Measurements from ENCODE around the gene SUPT5H.

Gene SUPT5H

GRCh38 chr19:39435499-39436349 lies 9.7 kb upstream of the SUPT5H start, which contains the start of gene RPS16:
Gene RPS16 (minus strand): TSS chr19:39435949. CDS start chr19:39435895, 54 bp downstream.
- peak; percentile 99 for DNase-seq
- Mint-ChIP-seq H3K4me3 (peak within 1 kb of the TSS; percentile 99), H3K27me3 (ENCODE audit: low read depth, poor library complexity) (peaks cover 8% of the 10 kb centered on the region), H3K36me3 (ENCODE audit: low read depth) (peaks cover 32% of the 10 kb centered on the region), H3K4me1 (peaks cover 55% of the 10 kb centered on the region), H3K27ac (peak within 1 kb of the TSS; percentile 99), H3K9me3 (no peaks in the 10 kb centered on the region)
- TF ChIP-seq, protein P1, sequence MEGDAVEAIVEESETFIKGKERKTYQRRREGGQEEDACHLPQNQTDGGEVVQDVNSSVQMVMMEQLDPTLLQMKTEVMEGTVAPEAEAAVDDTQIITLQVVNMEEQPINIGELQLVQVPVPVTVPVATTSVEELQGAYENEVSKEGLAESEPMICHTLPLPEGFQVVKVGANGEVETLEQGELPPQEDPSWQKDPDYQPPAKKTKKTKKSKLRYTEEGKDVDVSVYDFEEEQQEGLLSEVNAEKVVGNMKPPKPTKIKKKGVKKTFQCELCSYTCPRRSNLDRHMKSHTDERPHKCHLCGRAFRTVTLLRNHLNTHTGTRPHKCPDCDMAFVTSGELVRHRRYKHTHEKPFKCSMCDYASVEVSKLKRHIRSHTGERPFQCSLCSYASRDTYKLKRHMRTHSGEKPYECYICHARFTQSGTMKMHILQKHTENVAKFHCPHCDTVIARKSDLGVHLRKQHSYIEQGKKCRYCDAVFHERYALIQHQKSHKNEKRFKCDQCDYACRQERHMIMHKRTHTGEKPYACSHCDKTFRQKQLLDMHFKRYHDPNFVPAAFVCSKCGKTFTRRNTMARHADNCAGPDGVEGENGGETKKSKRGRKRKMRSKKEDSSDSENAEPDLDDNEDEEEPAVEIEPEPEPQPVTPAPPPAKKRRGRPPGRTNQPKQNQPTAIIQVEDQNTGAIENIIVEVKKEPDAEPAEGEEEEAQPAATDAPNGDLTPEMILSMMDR (IDR thresholded peaks at IDR 0.05), result no peak

- Mint-ChIP-seq H3K4me1 (peaks cover 51% of the 10 kb centered on the region), H3K4me3 (peak overlapping the region; percentile 99), H3K27me3 (ENCODE audit: low read depth, poor library complexity) (peaks cover 13% of the 10 kb centered on the region), H3K27ac (peak overlapping the region; percentile 97), H3K9me3 (no peaks in the 10 kb centered on the region), H3K36me3 (ENCODE audit: low read depth) (peaks cover 32% of the 10 kb centered on the region)
- DNase-seq, result no peak
- TF ChIP-seq, protein P1 (IDR thresholded peaks at IDR 0.05), result no peak
Observed at GRCh38 chr19:39436350-39436716, 9.0 kb upstream of the SUPT5H start.

DNA sequence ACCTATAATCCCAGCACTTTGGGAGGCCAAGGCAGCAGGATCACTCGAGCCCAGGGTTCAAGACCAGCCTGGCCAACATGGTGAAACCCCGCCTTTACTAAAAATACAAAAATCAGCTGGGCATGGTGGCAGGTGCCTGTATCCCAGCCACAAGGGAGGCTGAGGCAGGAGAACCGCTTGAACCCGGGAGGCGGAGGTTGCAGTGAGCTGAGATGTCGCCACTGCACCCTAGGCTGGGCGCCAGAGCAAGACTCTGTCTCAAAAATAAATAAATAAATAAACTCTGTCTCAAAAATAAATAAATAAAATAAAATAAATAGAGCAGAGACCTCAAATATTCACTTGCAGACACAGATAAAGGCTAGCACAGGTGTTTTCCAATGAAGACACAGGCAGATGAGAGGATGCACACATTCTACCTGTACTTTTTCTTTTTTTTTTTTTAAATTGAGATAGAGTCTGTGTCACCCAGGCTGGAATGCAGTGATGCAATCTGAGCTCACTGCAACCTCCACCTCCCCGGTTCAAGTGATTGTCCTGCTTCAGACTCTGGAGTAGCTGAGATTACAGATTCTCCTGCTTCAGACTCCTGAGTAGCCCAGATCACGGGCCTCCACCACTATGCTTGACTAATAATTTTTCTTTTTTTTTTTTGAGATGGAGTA lies 7.0 kb upstream of the SUPT5H start:
- Mint-ChIP-seq H3K9me3 (no peaks in the 10 kb centered on the region), H3K27ac (no peak overlapping the region), H3K4me1 (peaks cover 51% of the 10 kb centered on the region), H3K4me3 (no peak overlapping the region), H3K27me3 (ENCODE audit: low read depth, poor library complexity) (peaks cover 11% of the 10 kb centered on the region), H3K36me3 (ENCODE audit: low read depth) (peaks cover 20% of the 10 kb centered on the region)
- DNase-seq, result no peak
- TF ChIP-seq, protein P1 (IDR thresholded peaks at IDR 0.05), result no peak

GRCh38 chr19:39444598-39445195 lies 685 bp upstream of the SUPT5H start:
- peaks cover 5% of the 10 kb centered on the region for H3K27me3 Mint-ChIP-seq (ENCODE audit: low read depth, poor library complexity)
- peaks cover 28% of the 10 kb centered on the region for H3K36me3 Mint-ChIP-seq (ENCODE audit: low read depth)
- H3K9me3 Mint-ChIP-seq, result no peaks in the 10 kb centered on the region
- peak overlapping the region; percentile 99 for H3K27ac Mint-ChIP-seq
- TF ChIP-seq, protein P1 (IDR thresholded peaks at IDR 0.05), result no peak
- no peak for DNase-seq
- H3K4me3 Mint-ChIP-seq, result peak overlapping the region; percentile 95
- H3K4me1 Mint-ChIP-seq, result peaks cover 49% of the 10 kb centered on the region

- H3K9me3 Mint-ChIP-seq, result no peaks in the 10 kb centered on the region
- peaks cover 49% of the 10 kb centered on the region for H3K4me1 Mint-ChIP-seq
- TF ChIP-seq, protein P1 (IDR thresholded peaks at IDR 0.05), result no peak
- H3K27me3 Mint-ChIP-seq (ENCODE audit: low read depth, poor library complexity), result no peaks in the 10 kb centered on the region
- peaks cover 34% of the 10 kb centered on the region for H3K36me3 Mint-ChIP-seq (ENCODE audit: low read depth)
- H3K27ac Mint-ChIP-seq, result no peak overlapping the region
- H3K4me3 Mint-ChIP-seq, result peak overlapping the region; percentile 95
- no peak for DNase-seq
Observed at GRCh38 chr19:39446365-39447084, 1.1 kb downstream of the SUPT5H start.

Data from nephron progenitor cell (in vitro differentiated cells).